ENCODE results near the gene RAB11B. TPM values are rescaled to one million over a fixed set of nuclear protein-coding genes. Genes with fewer than 3 reads are reported as not detected.
"Not testable (repeated sequence)": the region's sequence is repeated elsewhere in the genome, so short reads cannot be mapped to it uniquely, and the experiment has no call there.

Gene RAB11B
- total RNA-seq, 1 donor from 2014 or later: 170 TPM

GRCh38 chr19:8393871-8394250, 3.7 kb downstream of the RAB11B start:
- no peak for DNase-seq (ENCODE audit: low spot score)

GRCh38 chr19:8395621-8396082, 5.5 kb downstream of the RAB11B start:
- no peak for DNase-seq (ENCODE audit: low spot score)

DNA sequence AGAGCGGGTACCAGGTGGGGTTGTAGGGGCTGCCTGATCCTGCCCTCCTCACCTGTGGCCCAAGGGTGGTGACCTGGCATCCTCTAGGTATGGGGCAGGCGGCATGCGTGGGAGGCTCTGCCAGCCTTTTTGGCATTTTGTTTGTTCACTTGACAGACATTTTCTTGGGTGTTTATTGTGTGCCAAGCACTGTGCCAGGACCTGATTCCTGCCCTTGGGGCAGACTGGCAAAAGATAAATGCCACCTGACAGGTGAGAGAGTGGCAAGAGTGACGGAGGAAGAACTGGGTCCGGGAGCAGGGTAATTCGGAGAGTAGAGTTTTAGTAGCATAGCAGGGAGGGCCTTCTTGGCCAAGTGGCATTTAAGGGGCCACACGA, 6.0 kb downstream of the RAB11B start:
- DNase-seq (ENCODE audit: low spot score): no peak

GRCh38 chr19:8396563-8397203, 6.5 kb downstream of the RAB11B start:
- no peak for DNase-seq (ENCODE audit: low spot score)

- no peak for DNase-seq (ENCODE audit: low spot score)
Observed at GRCh38 chr19:8397271-8397670, 7.1 kb downstream of the RAB11B start.

DNA sequence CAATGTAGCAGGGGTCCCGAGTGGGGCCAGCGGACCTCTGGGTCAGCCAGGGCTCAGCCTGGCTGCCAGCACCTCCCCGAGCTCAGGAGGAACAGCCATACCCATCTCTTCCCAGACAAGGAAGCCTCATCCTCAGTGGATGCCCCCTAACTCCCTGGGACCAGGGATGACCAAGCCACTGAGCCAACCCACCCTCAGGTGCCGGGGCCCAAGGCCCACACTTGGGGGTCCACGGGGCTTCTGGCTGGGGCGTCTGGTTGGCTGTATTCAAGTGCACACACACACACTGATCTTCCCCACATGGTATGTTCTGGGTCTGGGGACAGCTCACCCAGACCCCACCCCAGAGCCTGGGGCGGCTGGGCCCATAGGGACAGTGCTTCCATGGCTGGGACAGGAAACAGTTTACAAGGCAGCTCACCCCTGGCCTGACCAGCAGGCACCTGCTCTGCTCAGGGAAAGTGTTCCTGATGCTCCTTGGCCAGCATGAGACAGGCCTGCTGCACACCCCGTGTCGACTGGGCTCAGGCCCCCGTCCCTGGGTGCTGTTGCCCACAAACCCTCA, 7.7 kb downstream of the RAB11B start:
- DNase-seq (ENCODE audit: low spot score): no peak

DNA sequence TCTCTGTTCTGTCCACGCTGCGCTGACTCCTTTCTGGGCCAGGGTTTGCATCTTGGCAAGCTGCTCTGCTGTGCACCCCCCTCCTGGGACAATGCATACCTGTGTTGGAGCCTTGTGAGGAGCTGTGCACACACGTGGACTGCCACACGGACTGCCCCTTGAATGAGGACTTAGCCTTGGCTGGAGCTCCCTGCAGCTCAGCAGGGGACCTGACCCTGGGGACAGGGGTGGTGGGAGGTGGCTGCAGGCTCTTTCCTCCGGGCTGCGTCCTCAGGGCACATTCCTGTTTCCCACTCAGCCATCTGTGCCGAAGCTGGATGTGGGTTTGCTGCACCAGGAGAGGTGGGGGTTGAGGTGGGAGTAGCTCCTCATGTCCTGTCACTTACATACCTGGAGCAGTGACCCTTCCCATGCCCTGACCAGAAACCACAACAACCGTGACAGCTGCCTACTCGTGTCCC, 8.2 kb downstream of the RAB11B start:
- DNase-seq (ENCODE audit: low spot score): no peak

DNA sequence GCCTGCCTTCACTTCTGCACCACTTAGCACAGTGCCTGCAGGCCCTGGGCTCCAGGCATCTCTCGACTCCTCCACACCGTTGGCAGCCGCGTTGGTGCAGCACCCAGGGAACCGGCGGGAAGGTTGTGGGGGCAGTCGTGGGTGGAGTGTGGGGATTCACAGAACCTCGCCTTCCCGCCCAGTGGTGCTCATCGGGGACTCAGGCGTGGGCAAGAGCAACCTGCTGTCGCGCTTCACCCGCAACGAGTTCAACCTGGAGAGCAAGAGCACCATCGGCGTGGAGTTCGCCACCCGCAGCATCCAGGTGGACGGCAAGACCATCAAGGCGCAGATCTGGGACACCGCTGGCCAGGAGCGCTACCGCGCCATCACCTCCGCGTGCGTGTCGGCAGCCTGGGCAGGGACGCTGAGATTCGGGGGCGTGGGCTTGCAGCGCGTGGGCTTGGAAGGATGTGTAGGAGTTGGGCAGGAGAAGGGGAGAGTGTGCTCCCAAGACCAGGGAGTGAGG, 9.6 kb downstream of the RAB11B start:
- DNase-seq (ENCODE audit: low spot score): no peak

- no peak for DNase-seq (ENCODE audit: low spot score)
Observed at GRCh38 chr19:8401981-8402411, 11.8 kb downstream of the RAB11B start.

- DNase-seq (ENCODE audit: low spot score): no peak
Observed at GRCh38 chr19:8403098-8403819, 13.1 kb downstream of the RAB11B start.

DNA sequence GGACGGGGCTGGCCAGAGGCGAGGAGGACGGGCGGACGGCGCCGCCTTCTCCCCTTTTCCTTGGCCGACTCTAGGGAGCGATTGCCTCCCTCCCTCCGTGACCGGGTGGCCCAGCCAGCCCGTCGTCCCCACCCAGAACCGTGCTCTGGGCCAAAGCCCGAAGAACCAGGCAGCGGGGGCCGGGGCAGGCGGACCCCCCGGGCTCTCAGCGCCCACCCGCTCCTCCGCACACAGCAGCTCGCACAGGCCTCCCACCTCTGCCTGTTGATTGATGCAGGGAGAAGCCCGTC, 13.6 kb downstream of the RAB11B start:
- no peak for DNase-seq (ENCODE audit: low spot score)

GRCh38 chr19:8404391-8405151, 14.4 kb downstream of the RAB11B start:
- DNase-seq (ENCODE audit: low spot score): no peak

DNA sequence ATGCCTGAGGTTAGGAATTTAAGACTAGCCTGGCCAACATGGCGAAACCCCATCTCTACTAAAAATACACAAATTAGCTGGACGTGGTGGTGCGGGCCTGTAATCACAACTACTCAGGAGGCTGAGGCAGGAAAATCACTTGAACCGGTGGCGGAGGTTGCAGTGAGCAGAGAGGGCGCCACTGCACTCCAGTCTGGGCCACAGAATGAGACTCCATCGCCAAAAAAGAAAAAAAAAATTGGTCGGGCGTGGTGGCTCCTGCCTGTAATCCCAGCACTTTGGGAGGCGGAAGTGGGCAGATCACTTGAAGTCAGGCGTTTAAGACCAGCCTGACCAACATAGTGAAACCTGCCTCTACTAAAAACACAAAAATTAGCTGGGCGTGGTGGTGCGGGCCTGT, 20.6 kb downstream of the RAB11B start:
- DNase-seq (ENCODE audit: low spot score): not testable (repeated sequence)

- DNase-seq (ENCODE audit: low spot score): peak; percentile 97
Observed at GRCh38 chr19:8412783-8413628, 22.8 kb downstream of the RAB11B start, which contains the start of gene MARCHF2. Gene MARCHF2 (plus strand): TSS chr19:8413305. CDS start chr19:8421841, 8,536 bp downstream.

GRCh38 chr19:8413629-8413995, 23.5 kb downstream of the RAB11B start:
- DNase-seq (ENCODE audit: low spot score): no peak

- no peak for DNase-seq (ENCODE audit: low spot score)
Observed at GRCh38 chr19:8416796-8417195, 26.6 kb downstream of the RAB11B start.

DNA sequence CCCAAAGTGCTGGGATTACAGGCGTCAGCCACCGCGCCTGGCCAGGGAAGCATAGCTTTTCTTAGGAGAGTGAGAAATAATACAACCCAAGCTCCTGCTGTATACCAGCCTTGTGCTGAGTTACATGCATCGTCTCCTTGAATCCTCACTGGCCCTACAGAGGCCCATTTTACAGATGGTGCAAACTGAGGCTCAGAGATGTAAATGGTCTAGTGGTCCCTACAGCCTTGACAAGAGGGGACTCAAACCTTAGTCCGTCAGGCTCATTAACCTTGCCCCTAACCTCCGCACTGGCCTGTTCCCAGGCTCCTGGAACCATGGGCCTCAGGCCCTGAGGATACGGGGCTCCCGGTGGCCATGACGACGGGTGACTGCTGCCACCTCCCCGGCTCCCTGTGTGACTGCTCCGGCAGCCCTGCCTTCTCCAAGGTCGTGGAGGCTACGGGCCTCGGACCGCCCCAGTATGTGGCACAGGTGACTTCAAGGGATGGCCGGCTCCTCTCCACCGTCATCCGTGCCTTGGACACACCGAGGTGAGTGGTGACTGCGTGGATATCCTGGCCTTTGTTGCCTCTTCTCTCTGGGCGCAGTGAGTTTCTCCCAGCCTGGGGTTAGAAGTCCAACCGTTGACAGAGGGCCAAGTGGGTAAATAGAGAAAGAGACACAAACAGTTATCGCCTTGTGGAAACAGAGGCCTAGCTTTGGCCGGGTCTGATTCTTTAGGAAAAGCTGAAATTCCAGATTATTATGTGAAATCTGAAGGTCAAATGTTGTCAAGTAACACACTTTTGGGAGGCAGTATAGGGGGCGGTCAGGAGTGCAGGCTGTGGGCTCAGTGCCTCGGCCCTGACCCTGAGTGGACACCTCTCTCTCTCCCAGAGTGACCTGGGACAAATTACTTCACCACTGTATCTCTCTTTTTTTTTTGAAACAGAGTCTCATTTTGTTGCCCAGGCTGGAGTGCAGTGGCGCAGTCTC, 31.6 kb downstream of the RAB11B start:
- no peak for DNase-seq (ENCODE audit: low spot score)

DNA sequence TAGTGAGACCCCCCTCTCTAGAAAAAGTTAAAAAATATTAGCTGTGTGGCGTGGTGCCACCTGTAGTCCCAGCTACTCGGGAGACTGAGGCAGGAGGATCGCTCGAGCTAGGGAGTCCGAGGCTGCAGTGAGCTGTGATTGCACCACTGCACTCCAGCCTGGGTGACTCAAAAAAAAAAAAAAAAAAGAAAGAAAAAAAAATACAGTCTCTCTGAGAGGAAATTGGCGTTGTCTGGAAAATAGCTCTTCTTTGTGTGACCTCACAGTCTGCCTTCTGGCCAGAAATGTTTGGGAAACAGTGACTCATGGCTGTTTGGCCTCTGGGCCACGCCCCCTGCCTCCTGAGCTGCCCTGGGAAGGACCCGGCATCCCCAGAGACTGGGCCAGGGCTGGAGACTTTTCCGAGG, 33.7 kb downstream of the RAB11B start:
- peak; percentile 86 for DNase-seq (ENCODE audit: low spot score)

DNA sequence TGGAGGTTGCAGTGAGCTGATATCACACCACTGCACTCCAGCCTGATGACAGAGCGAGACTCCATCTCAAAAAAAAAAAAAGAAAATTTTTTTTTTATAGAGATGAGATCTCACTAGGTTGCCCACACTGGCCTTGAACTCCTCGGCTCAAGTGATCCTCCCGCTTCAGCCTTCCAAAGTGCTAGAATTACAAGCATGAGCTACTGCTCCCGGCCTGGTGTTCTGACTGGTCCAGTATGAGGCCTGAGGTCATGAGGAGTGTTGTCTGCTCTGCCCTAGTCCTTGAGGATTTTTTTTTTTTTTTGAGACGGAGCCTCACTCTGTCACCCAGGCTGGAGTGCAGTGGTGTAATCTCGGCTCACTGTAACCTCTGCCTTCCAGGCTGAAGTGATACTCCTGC, 35.2 kb downstream of the RAB11B start:
- DNase-seq (ENCODE audit: low spot score): not testable (repeated sequence)

DNA sequence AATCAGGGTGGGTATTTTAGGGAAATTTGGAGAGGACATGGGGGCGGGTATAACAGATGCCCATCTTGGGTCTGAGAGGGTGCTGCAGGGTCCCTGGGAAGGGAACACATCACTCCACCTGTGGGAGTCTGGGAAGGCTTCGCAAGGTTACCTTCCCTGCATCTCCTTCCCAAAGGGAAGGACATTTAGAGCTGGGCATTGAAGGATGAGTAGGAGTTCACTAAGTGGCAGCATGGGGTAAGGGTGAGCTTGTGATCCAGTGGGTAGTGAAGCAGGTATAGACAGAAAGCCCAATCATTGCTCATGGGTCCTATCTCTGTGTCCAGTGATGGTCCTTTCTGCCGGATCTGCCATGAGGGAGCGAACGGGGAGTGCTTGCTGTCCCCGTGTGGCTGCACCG, 36.1 kb downstream of the RAB11B start:
- no peak for DNase-seq (ENCODE audit: low spot score)
